Activated T-cell treated with anti-CD3 and anti-CD28 coated beads, Interleukin-2, amount 50 U/mL, for 1 hour (primary cell): Measurements from ENCODE around the gene ATP4B.
A peak's percentile ranks its signal among the peaks of the same experiment; 100 is the strongest.
"Not testable (repeated sequence)": the region's sequence is repeated elsewhere in the genome, so short reads cannot be mapped to it uniquely, and the experiment has no call there.

Source experiments
- DNase-seq: peaks from one replicate; pipeline ENCODE4 v3.0.0-alpha.2; 2020

The ATP4B gene

GRCh38 chr13:113639616-113640262, 18.3 kb downstream of the ATP4B start:
- peak; percentile 12 for DNase-seq

DNA sequence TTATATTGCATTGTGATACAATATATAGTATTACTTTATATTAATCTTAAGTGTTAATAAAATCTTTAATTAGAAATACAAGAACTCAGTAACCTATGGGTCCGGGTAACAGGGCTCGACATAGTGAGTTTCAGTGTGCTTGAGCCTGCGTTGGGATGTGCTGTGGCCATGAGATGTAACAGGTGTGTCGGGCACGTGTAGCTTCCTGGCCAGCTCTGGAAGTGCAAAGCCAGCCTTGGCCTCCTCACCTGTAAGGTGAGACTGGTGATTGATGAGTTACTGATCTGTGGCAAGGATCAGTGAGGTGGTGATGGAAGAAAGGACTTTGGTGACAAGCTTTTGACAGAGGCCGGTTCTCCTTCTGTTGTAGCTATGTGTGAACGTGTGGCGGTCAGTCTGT, 19.2 kb downstream of the ATP4B start:
- peak; percentile 11 for DNase-seq

DNA sequence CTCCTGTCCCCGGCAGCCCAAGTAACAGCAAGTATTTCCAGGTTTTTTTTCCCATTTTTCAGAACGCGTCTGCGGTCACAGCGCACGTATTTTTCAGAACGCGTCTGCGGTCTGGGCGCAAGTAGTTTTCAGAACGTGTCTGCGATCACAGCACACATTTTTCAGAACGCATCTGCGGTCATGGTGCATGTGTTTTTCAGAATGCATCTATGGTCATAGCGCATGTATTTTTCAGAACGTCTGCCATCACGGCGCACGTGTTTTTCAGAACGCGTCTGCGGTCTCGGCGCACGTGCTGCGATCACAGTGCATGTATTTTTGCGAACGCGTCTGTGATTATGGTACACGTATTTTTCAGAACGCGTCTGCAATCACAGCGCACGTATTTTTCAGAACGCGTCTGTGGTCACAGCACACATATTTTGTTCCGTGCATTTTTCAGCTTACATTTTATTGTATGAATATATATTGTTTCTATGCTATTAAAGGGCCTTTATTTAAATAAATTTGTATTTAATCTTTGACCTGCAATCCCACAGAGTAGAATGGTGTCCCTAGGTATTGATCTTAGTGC, 19.7 kb downstream of the ATP4B start:
- no peak for DNase-seq

DNA sequence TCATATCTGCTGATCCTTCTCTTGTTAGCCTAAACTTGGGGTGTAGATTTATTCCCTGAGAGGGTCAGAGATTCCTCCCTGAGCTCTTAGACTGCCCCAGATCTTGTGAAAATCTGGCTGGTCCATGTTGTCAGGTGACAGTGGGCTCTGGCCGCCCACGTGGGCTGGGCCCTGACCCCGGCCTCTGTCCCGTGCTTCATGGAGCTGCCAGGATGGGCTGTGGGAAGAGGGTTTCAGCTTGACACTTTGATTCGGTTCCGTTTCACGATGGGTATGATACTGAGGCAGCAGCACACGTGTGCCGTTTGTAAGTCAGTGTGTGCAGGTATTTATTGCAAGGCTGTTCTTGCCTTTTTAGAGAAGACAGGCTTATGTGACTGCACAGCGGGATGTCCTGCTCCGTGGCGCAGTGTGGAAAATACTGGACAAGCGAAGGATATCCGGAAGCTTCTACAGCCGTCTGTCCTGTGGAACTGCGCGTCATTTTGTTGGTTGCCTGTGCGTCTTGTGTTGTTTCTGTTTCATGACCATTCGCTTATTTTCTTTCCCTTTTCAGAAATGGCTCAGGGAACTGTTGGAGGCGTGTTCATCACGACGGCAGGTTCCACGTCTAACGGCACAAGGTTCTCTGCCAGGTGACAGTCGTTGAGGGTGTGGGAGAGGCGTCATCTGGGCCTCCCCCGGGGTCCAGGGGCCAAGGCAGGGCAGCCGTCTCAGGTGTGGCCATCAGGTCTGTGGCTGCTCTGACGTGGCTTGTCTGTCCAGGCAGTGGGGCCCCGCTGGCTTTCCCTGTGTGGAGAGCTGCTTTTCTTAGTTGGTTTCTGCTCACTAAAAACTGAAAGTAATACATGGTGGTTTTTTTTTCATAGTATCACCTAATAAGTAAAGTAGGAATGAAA, 20.5 kb downstream of the ATP4B start:
- DNase-seq: peak; percentile 6

- DNase-seq: peak; percentile 10
Measured at GRCh38 chr13:113636266-113636963, 21.6 kb downstream of the ATP4B start.

DNA sequence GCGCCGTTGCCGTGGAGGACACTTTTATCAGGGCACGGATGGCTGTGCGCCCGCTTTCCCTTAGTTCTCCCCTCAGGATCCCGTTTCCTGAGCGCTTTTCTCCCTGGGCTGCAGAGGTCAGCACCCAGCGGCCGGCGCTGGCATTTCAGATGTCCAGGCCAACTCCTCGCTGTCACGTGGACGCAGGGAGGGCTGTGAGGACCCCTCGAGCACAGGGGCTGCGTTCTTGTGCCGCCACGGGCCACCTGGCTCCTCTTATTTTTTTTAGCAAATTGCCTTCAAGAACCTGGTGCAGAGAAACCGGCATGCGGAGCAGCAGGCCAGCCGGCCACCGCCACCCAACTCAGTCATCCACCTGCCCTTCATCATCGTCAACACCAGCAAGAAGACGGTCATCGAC, 22.3 kb downstream of the ATP4B start:
- no peak for DNase-seq

DNA sequence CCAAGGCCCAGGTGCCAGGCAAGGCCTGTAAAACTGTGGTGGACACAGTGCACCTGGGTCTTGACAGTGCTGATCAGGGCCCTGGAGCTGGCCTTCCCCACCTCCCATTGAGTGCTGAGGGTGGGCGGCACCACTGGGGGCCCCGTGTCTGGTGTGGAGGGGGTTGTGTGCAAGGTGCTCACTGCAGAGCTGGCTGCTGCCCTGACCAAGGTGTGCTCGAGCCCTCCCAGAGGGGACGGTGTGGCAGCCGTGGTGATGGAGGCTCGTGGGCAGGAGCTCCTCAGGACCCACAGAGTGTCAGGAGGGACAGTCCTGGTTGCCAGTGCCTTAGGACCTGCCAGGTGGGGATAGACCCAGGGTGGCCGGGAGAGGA, 23.0 kb downstream of the ATP4B start:
- no peak for DNase-seq

- no peak for DNase-seq
Measured at GRCh38 chr13:113634279-113635047, 23.5 kb downstream of the ATP4B start.

GRCh38 chr13:113633485-113633873, 24.5 kb downstream of the ATP4B start:
- DNase-seq: no peak

DNA sequence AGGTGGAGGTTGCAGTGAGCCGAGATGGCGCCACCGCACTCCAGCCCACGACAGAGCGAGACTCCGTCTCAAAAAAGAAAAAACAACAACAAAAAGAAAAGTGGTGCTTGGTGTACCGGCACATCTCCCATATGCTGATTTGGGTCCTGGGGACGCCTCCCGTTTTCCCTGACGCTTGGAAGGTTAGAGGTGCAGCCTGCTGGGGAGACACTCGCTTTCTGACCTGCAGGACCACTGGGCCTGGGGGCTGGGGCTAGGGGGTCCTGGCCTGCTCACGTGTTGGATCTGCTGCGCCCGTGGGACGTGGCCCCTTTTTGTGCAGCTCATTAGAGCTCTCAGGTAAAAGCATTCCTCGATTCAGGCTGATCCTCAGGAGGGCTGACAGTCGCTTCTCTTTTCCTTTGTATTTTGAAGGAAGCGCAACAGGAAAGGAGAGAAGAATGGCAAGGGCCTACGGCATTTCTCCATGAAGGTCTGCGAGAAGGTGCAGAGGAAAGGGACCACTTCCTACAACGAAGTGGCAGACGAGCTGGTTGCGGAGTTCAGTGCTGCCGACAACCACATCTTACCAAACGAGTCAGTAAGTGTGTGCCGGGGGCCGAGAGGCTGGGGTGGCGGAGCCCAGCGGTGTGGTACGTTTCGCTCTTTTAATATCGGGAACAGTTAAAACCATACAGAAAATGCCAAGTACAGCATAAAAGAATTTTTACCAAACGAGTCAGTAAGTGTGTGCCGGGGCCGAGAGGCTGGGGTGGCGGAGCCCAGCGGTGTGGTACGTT, 25.1 kb downstream of the ATP4B start:
- no peak for DNase-seq

- DNase-seq: no peak
Measured at GRCh38 chr13:113631341-113632095, 26.5 kb downstream of the ATP4B start.

- no peak for DNase-seq
Measured at GRCh38 chr13:113630804-113631203, 27.2 kb downstream of the ATP4B start.

- no peak for DNase-seq
Measured at GRCh38 chr13:113630296-113630695, 27.7 kb downstream of the ATP4B start.

DNA sequence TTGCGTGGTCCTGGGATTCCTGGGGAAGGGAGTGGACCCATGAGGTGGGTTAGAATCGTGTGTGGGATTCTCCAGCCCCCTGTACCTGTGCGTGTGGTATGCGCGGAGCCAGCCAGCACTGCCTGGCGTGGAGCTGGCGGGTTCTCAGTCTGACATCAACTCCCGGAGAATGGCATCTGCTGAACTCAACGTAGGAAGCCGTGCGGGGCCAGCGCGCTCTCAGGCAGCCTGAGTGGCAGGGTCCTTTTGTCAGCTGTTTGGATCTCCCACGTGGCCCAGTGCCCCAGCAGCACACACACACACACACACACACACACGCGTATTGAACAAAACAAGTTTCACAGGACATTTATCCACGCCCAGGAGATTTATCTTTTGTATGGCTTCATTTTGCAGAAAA, 28.1 kb downstream of the ATP4B start:
- no peak for DNase-seq

DNA sequence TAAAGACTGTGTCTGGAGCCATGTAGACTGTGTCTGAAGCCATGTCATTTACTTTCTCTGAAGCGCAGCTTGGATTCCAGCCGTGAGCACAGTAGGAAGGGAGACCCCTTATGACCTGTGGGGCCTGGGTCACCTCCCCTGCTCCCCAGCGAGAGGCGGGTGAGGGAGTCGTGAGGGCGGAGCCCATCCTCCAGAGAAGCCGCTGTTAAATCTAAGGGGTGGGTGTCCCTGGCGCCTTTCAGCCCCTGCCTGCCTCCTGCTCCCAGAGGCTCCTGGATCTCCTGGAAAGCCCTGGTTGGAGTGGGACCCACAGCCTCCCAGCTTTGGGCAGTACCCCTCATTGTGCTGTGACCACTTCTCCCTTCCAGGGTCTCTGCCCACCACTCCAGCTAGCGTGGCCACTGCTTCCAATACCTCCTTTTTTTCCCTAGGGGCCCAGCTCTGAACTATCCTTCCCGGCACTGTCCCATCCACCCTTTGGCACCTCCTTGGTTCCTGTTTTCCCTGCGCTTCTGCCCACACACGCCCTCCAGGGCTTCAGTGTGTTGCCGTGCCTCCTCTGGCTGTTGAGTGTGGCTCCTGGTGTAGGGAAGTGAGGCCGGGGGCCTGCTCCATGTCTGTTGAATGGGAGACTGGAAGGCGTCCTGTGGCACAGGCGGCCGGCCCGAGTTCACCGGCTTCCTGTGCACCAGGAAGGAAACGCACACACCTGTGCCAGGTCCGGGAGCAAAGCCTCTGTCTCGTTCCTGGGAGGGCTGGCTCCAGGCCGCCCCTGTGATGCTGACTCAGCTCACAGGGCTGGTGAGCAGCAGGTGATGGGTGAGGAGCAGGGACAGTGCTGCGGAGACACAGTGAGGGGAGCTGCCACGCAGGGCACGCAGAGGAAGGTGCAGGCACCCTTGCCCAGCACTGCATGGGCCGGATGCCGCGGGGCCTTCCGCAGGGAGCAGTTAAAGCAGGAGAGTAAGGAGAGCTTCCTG, 29.4 kb downstream of the ATP4B start:
- no peak for DNase-seq

DNA sequence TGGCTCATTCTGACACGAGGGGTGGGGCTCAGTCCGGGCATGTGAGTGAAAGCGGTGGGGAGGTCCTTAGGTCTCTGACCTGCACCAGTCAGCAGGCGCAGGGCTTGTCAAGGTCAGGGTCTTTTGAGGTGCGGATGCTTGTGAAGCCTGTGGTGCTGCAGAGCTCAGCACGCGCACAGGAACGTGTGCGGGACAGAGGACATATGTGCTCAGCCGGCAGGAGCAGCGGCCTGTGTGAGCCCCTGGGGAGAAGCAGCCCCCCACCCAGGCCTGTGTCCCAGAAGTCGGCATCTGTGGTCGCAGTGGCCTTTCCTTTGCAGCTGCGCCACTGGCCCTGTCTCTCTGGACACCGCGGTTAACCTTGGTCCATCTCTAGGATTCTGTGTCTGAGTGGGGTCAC, 30.9 kb downstream of the ATP4B start:
- DNase-seq: no peak

DNA sequence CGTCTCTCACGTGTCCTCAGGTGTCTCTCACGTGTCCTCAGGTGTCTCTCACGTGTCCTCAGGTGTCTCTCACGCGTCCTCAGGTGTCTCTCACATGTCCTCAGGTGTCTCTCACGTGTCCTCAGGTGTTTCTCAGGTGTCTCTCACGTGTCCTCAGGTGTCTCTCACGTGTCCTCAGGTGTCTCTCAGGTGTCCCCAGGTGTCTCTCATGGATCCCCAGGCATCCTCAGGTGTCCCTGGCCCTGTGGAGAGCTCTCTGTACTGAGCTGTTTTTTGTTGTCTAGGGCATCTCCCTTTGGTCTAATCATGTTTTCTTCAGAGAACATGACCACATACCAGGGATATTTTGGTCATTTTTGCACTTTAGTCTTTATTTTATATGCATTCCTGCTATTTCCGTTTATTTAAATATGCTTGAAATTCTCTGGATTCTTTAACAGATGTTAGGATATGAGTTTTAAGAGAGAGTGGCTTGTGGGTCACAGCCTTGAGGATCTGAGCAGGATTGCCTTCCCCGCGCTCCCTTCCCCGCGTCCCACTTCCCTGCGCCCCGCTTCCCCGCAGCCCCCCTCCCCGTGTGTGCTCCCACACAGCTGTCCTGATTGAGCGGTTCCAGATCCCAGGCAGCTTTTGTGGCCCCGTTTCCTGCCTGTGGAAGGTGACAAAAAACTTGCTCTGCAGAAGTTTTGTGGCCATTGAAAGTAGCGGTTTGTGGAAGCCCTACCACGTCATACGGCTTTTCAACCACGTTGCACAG, 31.9 kb downstream of the ATP4B start:
- DNase-seq: no peak

- not testable (repeated sequence) for DNase-seq
Measured at GRCh38 chr13:113624640-113625304, 33.2 kb downstream of the ATP4B start.

GRCh38 chr13:113624235-113624587, 33.8 kb downstream of the ATP4B start:
- no peak for DNase-seq
